GM12878 (cell line): ENCODE measurements around the gene DCAF7. TPM values are rescaled to one million over a fixed set of nuclear protein-coding genes. Genes with fewer than 3 reads are reported as not detected.

Source experiments
- ASH2L ChIP-seq: fragments of 300-600, 200-600 bp; sonication (generic); IDR thresholded peaks from 2 replicates; pipeline ENCODE4 v1.6.1; 2017; ENCODE audit warnings: low read depth, mild to moderate bottlenecking, borderline replicate concordance
- CREM ChIP-seq: IDR thresholded peaks from 2 replicates; pipeline ENCODE4 v1.6.1; 2014; ENCODE audit warnings: antibody characterized with exemption, low read depth
- E2F8 ChIP-seq: fragments of 450-650 bp; IDR thresholded peaks from 2 replicates; pipeline ENCODE4 v1.6.1; 2018; ENCODE audit warnings: mild to moderate bottlenecking, low read depth, moderate library complexity; ENCODE audit not compliant: partially characterized antibody
- ESRRA ChIP-seq: IDR thresholded peaks from 2 replicates; pipeline ENCODE4 v1.6.1; 2012; ENCODE audit warnings: mild to moderate bottlenecking, low read length, improper control_type of control experiment
- HCFC1 ChIP-seq: fragments of 150-350 bp; IDR thresholded peaks from 2 replicates; pipeline ENCODE4 v1.6.1; 2014; ENCODE audit warnings: low read length
- HSF1 ChIP-seq: fragments of 150-350 bp; IDR thresholded peaks from 2 replicates; pipeline ENCODE4 v1.6.1; 2014; ENCODE audit warnings: mild to moderate bottlenecking, low read depth, low read length
- KLF5 ChIP-seq: fragments of 450-650 bp; IDR thresholded peaks from 2 replicates; pipeline ENCODE4 v1.6.1; 2014; ENCODE audit warnings: mild to moderate bottlenecking; ENCODE audit not compliant: partially characterized antibody
- NBN ChIP-seq: fragments of 450-650 bp; IDR thresholded peaks from 2 replicates; pipeline ENCODE4 v1.6.1; 2016
- NFIC ChIP-seq: IDR thresholded peaks from 2 replicates; pipeline ENCODE4 v1.6.1; 2012; ENCODE audit warnings: low read depth, mild to moderate bottlenecking, inconsistent platforms, low read length, moderate library complexity
- PAX8 ChIP-seq: fragments of 450-650 bp; IDR thresholded peaks from 2 replicates; pipeline ENCODE4 v1.6.1; 2017; ENCODE audit warnings: mild to moderate bottlenecking, moderate library complexity
- PRDM15 ChIP-seq: fragments of 450-650 bp; formaldehyde crosslinking; IDR thresholded peaks from 2 replicates; pipeline ENCODE4 v1.4.0; 2020; ENCODE audit warnings: mild to moderate bottlenecking, moderate library complexity
- RELB ChIP-seq: fragments of 450-650 bp; IDR thresholded peaks from 2 replicates; pipeline ENCODE4 v1.6.1; 2017; ENCODE audit warnings: low read depth, mild to moderate bottlenecking, moderate library complexity
- REST ChIP-seq: IDR thresholded peaks from 2 replicates; pipeline ENCODE4 v1.6.1; 2012; ENCODE audit warnings: mild to moderate bottlenecking, low read depth, low read length
- SIN3A ChIP-seq: IDR thresholded peaks from 2 replicates; pipeline ENCODE4 v1.6.1; 2012; ENCODE audit warnings: low read depth, low read length, improper control_type of control experiment
- ZNF207 ChIP-seq: fragments of 450-650 bp; IDR thresholded peaks from 2 replicates; pipeline ENCODE4 v1.6.1; 2014; ENCODE audit warnings: antibody characterized with exemption, mild to moderate bottlenecking, borderline replicate concordance
- polyA plus RNA-seq, 11 experiments: library from polyadenylated mRNA; depleted of rRNA in 4 of 11; unstranded in 6 of 11; stranded (reverse) in 5 of 11; fragments of >200 nt; fragmentation: Nextera tagmentation in 4 of 11; fragmentation: Illumina TruSeq in 1 of 11; extraction: Ambion mirVana in 4 of 11; extraction: Trizol in 1 of 11; gene quantifications; 1 replicate in 1 of 11; 2 replicates in 10 of 11; pipeline versions ENCODE4 v1.2.1 to v1.2.3, GENCODE V29; 2011 to 2016; ENCODE audit warnings: inconsistent platforms in 2 of 11, missing spikeins in 2 of 11, low read depth in 1 of 11
- total RNA-seq, 4 experiments: library from RNA; depleted of rRNA in 3 of 4; stranded (reverse); fragments of >200 nt in 3 of 4; fragmentation: Illumina TruSeq in 1 of 4; extraction: Trizol in 1 of 4; gene quantifications; 2 replicates each; pipeline versions ENCODE4 v1.2.1 to v1.2.3, GENCODE V29; 2013 to 2021

Gene DCAF7
- total and polyA plus RNA-seq, 10 of the 15 experiments (the other 5 are each of a cell fraction or from before 2014, with no cell fraction given): 27.0 to 103 (median 54.5) TPM

- TF ChIP-seq CREM (peak; percentile 80), NFIC (no peak; the same call in 1 of the 2 replicates), KLF5 (peak; percentile 97), ESRRA (no peak), E2F8 (no peak), SIN3A (peak; percentile 51; the same call in 1 of the 2 replicates), ZNF207 (peak; percentile 41; the same call in 1 of the 2 replicates), RELB (0 out of 2 replicates have a peak, but pooled peaks have one; percentile 7), NBN (peak; percentile 60; the same call in 1 of the 2 replicates), HCFC1 (peak; percentile 31; the same call in 1 of the 2 replicates), HSF1 (no peak), ASH2L (no peak), REST (no peak), PAX8 (no peak), PRDM15 (no peak)
These were observed at the start of gene DCAF7 (continued) for GRCh38 chr17:63549946-63550816.
